SIG-M5 treated with dmso at 0.1 percent for 504 hours (cell line): ENCODE results near the gene LSM2.

Experiments used
- DNase-seq: peaks from one replicate; lab custom pipeline; 2025; ENCODE audit not compliant: unreplicated experiment; lab: John Stamatoyannopoulos, UW

The LSM2 gene

GRCh38 chr6:31777667-31778050 lies 29.1 kb downstream of the LSM2 start:
- no peak for DNase-seq

GRCh38 chr6:31776989-31777666 lies 29.6 kb downstream of the LSM2 start, which contains the start of gene VWA7:
Gene VWA7 (minus strand): TSS chr6:31777328. CDS start chr6:31776779, 549 bp downstream.
- DNase-seq, result peak; percentile 49

GRCh38 chr6:31776485-31776988 lies 30.2 kb downstream of the LSM2 start:
- DNase-seq, result no peak

- DNase-seq, result no peak
These were observed 30.9 kb downstream of the LSM2 start for GRCh38 chr6:31775633-31776484.

- DNase-seq, result no peak
These were observed 31.6 kb downstream of the LSM2 start for GRCh38 chr6:31775184-31775583.

- no peak for DNase-seq
These were observed 34.8 kb downstream of the LSM2 start for GRCh38 chr6:31771992-31772358.

- DNase-seq, result no peak
These were observed 35.9 kb downstream of the LSM2 start for GRCh38 chr6:31770860-31771259.

GRCh38 chr6:31769684-31770371 lies 36.9 kb downstream of the LSM2 start:
- peak; percentile 73 for DNase-seq

GRCh38 chr6:31768363-31769257 lies 38.2 kb downstream of the LSM2 start:
- peak; percentile 38 for DNase-seq

GRCh38 chr6:31767096-31767645 lies 39.6 kb downstream of the LSM2 start:
- DNase-seq, result no peak

GRCh38 chr6:31765910-31766794 lies 40.6 kb downstream of the LSM2 start:
- DNase-seq, result no peak

- DNase-seq, result no peak
These were observed 41.2 kb downstream of the LSM2 start for GRCh38 chr6:31765559-31765909.

- DNase-seq, result no peak
These were observed 42.6 kb downstream of the LSM2 start for GRCh38 chr6:31764198-31764597.

- no peak for DNase-seq
These were observed 43.2 kb downstream of the LSM2 start for GRCh38 chr6:31763619-31763940.

GRCh38 chr6:31762878-31763618 lies 43.7 kb downstream of the LSM2 start:
- no peak for DNase-seq

GRCh38 chr6:31762356-31762755 lies 44.4 kb downstream of the LSM2 start, which contains the start of gene SAPCD1:
Gene SAPCD1 (plus strand): TSS chr6:31762656. CDS start chr6:31763055, 399 bp downstream.
- no peak for DNase-seq

- DNase-seq, result no peak
These were observed 45.4 kb downstream of the LSM2 start for GRCh38 chr6:31761343-31761742.

- DNase-seq, result no peak
These were observed 46.0 kb downstream of the LSM2 start for GRCh38 chr6:31760790-31761189.

GRCh38 chr6:31758281-31758680 lies 48.5 kb downstream of the LSM2 start:
- DNase-seq, result no peak
